MM.1S (cell line): ENCODE results near the gene SMAD7.

Experiments used
- DNase-seq: peaks from one replicate; pipeline ENCODE4 v3.0.0-alpha.2; 2015
- H2AFZ ChIP-seq: fragments of 300-600 bp; sonication (generic); 2 replicates; pipeline ENCODE4 v1.6.0; 2016; ENCODE audit warnings: antibody characterized with exemption, low read length
- H3F3A ChIP-seq: fragments of 300-600 bp; sonication (generic); 2 replicates; pipeline ENCODE4 v1.6.1; 2016; ENCODE audit warnings: mild to moderate bottlenecking, antibody characterized with exemption, low read length, moderate library complexity, mixed read lengths; ENCODE audit not compliant: insufficient read depth
- H3K27ac ChIP-seq: fragments of 300-600 bp; sonication (generic); 2 replicates; pipeline ENCODE4 v1.5.1; 2016; ENCODE audit warnings: mild to moderate bottlenecking, low read length
- H3K27me3 ChIP-seq: fragments of 300-600 bp; sonication (generic); replicated peaks from 2 replicates; pipeline ENCODE4 v1.6.0; 2016; ENCODE audit warnings: low read length; ENCODE audit not compliant: insufficient read depth
- H3K36me3 ChIP-seq: fragments of 300-600 bp; sonication (generic); replicated peaks from 2 replicates; pipeline ENCODE4 v1.6.1; 2016; ENCODE audit warnings: mild to moderate bottlenecking, low read length, mixed read lengths; ENCODE audit not compliant: insufficient read depth
- H3K4me1 ChIP-seq: fragments of 300-600 bp; sonication (generic); 2 replicates; pipeline ENCODE4 v1.6.1; 2016; ENCODE audit warnings: low read length, mixed read lengths
- H3K4me2 ChIP-seq: fragments of 300-600 bp; sonication (generic); 2 replicates; pipeline ENCODE4 v1.6.0; 2016; ENCODE audit warnings: low read depth, low read length
- H3K4me3 ChIP-seq: fragments of 300-600 bp; sonication (generic); 2 replicates; pipeline ENCODE4 v1.5.1; 2016; ENCODE audit warnings: low read length, mixed read lengths
- H3K79me2 ChIP-seq: fragments of 300-600 bp; sonication (generic); 2 replicates; pipeline ENCODE4 v1.6.1; 2016; ENCODE audit warnings: mixed run types, low read length, mixed read lengths
- H3K9ac ChIP-seq: fragments of 300-600 bp; sonication (generic); 2 replicates; pipeline ENCODE4 v1.6.1; 2016; ENCODE audit warnings: low read length, mixed read lengths
- H3K9me2 ChIP-seq: fragments of 300-600 bp; sonication (generic); replicated peaks from 2 replicates; pipeline ENCODE4 v1.6.1; 2016; ENCODE audit warnings: mild to moderate bottlenecking, low read length, mixed read lengths; ENCODE audit not compliant: insufficient read depth
- H3K9me3 ChIP-seq: fragments of 300-600 bp; sonication (generic); replicated peaks from 2 replicates; pipeline ENCODE4 v1.6.1; 2016; ENCODE audit warnings: mild to moderate bottlenecking, low read length, mixed read lengths; ENCODE audit not compliant: insufficient read depth
- H4K20me1 ChIP-seq: fragments of 300-600 bp; sonication (generic); 2 replicates; pipeline ENCODE4 v1.6.1; 2016; ENCODE audit warnings: mild to moderate bottlenecking, low read length, moderate library complexity, mixed read lengths; ENCODE audit not compliant: insufficient read depth
- CTCF ChIP-seq: fragments of 300-600 bp; sonication (generic); IDR thresholded peaks from 2 replicates; pipeline ENCODE4 v1.5.1; 2016; ENCODE audit warnings: antibody characterized with exemption, low read length, mixed read lengths
- EZH2 ChIP-seq: fragments of 300-600 bp; sonication (generic); optimal IDR thresholded peaks from 2 replicates; pipeline ENCODE3; 2017; ENCODE audit warnings: low read depth, mild to moderate bottlenecking, antibody characterized with exemption, low read length, mixed read lengths
- EZH2phosphoT487 ChIP-seq: fragments of 300-600 bp; sonication (generic); IDR thresholded peaks from 2 replicates; pipeline ENCODE4 v1.6.1; 2018; ENCODE audit warnings: antibody characterized with exemption, low read length

Gene SMAD7

GRCh38 chr18:48934723-48935432, 15.9 kb downstream of the SMAD7 start:
- Histone ChIP-seq H3K27ac (peak overlapping the region; percentile 97), H3K4me2 (peak overlapping the region; percentile 99), H4K20me1 (peaks cover 15% of the 10 kb centered on the region; the same call in 1 of the 2 replicates), H3K36me3 (0 out of 2 replicates have a peak, but pooled peaks cover under 1% of the 10 kb centered on the region), H3K9me2 (no peaks in the 10 kb centered on the region), H3K4me3 (peak overlapping the region; percentile 54), H3K79me2 (peaks cover 100% of the 10 kb centered on the region), H3F3A (peaks cover 95% of the 10 kb centered on the region), H3K9me3 (no peaks in the 10 kb centered on the region), H2AFZ (no peak overlapping the region), H3K9ac (peak overlapping the region; percentile 76), H3K27me3 (no peaks in the 10 kb centered on the region), H3K4me1 (peaks cover 89% of the 10 kb centered on the region)
- DNase-seq, result peak; percentile 91
- no peak for TF ChIP-seq CTCF
- TF ChIP-seq EZH2, result no peak
- TF ChIP-seq EZH2phosphoT487, result no peak

- DNase-seq, result no peak
- H3K79me2 ChIP-seq, result peaks cover 100% of the 10 kb centered on the region
- H3K36me3 ChIP-seq, result no peaks in the 10 kb centered on the region
- H2AFZ ChIP-seq, result no peak overlapping the region
- peaks cover 89% of the 10 kb centered on the region for H3K4me1 ChIP-seq
- H3K9me2 ChIP-seq, result no peaks in the 10 kb centered on the region
- TF ChIP-seq EZH2 (no peak), CTCF (no peak), EZH2phosphoT487 (no peak)
- H3K27me3 ChIP-seq, result no peaks in the 10 kb centered on the region
- no peaks in the 10 kb centered on the region for H3K9me3 ChIP-seq
- H3K4me2 ChIP-seq, result peak overlapping the region; percentile 99
- H3K9ac ChIP-seq, result peak overlapping the region; percentile 76
- peak overlapping the region; percentile 54 for H3K4me3 ChIP-seq
- H4K20me1 ChIP-seq, result peaks cover 15% of the 10 kb centered on the region; the same call in 1 of the 2 replicates
- peak overlapping the region; percentile 97 for H3K27ac ChIP-seq
- H3F3A ChIP-seq, result peaks cover 95% of the 10 kb centered on the region
Observed at GRCh38 chr18:48934415-48934722, 16.4 kb downstream of the SMAD7 start.

- H2AFZ ChIP-seq, result no peak overlapping the region
- peaks cover 99% of the 10 kb centered on the region for H3F3A ChIP-seq
Observed at GRCh38 chr18:48933578-48934414, 17.0 kb downstream of the SMAD7 start.

More at GRCh38 chr18:48933578-48934414, 17.0 kb downstream of the SMAD7 start:
- H3K9me2 ChIP-seq, result no peaks in the 10 kb centered on the region
- DNase-seq, result peak; percentile 59
- peaks cover 15% of the 10 kb centered on the region; the same call in 1 of the 2 replicates for H4K20me1 ChIP-seq
- no peak for TF ChIP-seq EZH2
- no peak; the same call in 1 of the 2 replicates for TF ChIP-seq CTCF
- no peak for TF ChIP-seq EZH2phosphoT487
- H3K27ac ChIP-seq, result peak overlapping the region; percentile 97
- peaks cover 100% of the 10 kb centered on the region for H3K79me2 ChIP-seq
- no peaks in the 10 kb centered on the region for H3K27me3 ChIP-seq
- no peaks in the 10 kb centered on the region for H3K36me3 ChIP-seq
- H3K9me3 ChIP-seq, result no peaks in the 10 kb centered on the region
- peaks cover 91% of the 10 kb centered on the region for H3K4me1 ChIP-seq
- peak overlapping the region; percentile 99 for H3K4me2 ChIP-seq
- H3K4me3 ChIP-seq, result peak overlapping the region; percentile 54
- peak overlapping the region; percentile 76 for H3K9ac ChIP-seq
